ENCODE measurements around the gene ITGA11. TPM values are rescaled to one million over a fixed set of nuclear protein-coding genes. Genes with fewer than 3 reads are reported as not detected.

Gene ITGA11
- total and polyA plus RNA-seq, 2 of the 13 experiments (the other 11 are each of a cell fraction or from before 2014, with no cell fraction given): not detected

DNA sequence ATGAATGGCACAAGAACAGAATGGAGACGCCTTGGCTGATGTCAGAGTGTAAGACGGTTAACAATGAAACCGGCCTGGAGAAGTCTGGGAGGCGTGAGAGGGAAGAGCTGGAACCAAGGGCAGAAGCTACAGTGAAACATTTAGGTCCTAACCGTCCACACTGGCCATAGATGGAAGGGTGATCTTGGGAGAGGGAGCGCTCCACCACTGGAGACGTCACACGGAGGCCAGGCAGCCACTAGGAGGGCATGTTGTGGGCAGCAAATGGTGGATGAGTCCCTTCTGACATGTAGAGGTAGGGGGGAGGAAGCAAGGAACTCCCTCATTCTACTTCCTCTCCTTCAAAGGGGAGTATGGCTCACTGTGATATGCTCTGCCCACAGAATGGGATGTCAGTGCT lies 130.7 kb downstream of the ITGA11 start:
- no peaks in the 10 kb centered on the region for H3K9me3 ChIP-seq (ENCODE audit: low read length)
- 93% methylated on average over 8 of the region's 8 CpGs for WGBS (ENCODE audit: low lambda C conversion rate)
- H3K4me1 ChIP-seq (ENCODE audit: insufficient read depth, low read length): peaks cover 75% of the 10 kb centered on the region
- no peak for ATAC-seq
- ChIA-PET POLR2A (interaction anchor here (4.2 kb wide), 1 partner anchor 24 kb away, joined by 51 read pairs; the partner anchor contains the start of gene FEM1B), CTCF (ENCODE audit: low intra/inter-chr PET ratio, low total read pairs) (no interaction called here)
- H3K9ac ChIP-seq (ENCODE audit: insufficient read depth, low read depth, low read length): no peak overlapping the region
- DNase-seq (ENCODE audit: low spot score): no peak
- no TSS peak for BruUV-seq (replicated peaks)
- H4K20me1 ChIP-seq (ENCODE audit: insufficient read depth, low read length): no peaks in the 10 kb centered on the region
- in situ Hi-C loops (cut with HindIII; ENCODE audit: extremely low pct_ligation_motif_present, low pct_unique_long_range_greater_than_20kb) (loop anchor here (5.0 kb wide), 1 partner anchor 44 kb away; no protein-coding TSS in a partner anchor), intact Hi-C loops (cut with micrococcal nuclease; ENCODE audit: unreplicated experiment) (no loop called here)
- H3K4me2 ChIP-seq (ENCODE audit: low read depth, low read length): no peak overlapping the region
- peak overlapping the region; percentile 56 for H3K27ac ChIP-seq (ENCODE audit: extremely low read length, insufficient read depth, low read length)
- no peak for FAIRE-seq
- H2AFZ ChIP-seq (ENCODE audit: low read length): no peak overlapping the region
- no peak overlapping the region for H3K4me3 ChIP-seq (replicated peaks in 1 of 3; ENCODE audit: insufficient read depth in 1 of 3, low read depth in 2 of 3, low read length in 3 of 3)
- H3K27me3 ChIP-seq (ENCODE audit: control insufficient read depth in 1 of 2, insufficient read depth in 2 of 2, low read length in 2 of 2): no peaks in the 10 kb centered on the region
- H3K36me3 ChIP-seq (replicated peaks in 1 of 2; ENCODE audit: control insufficient read depth in 1 of 2, insufficient read depth in 2 of 2, low read length in 2 of 2): no peaks in the 10 kb centered on the region
- no peaks in the 10 kb centered on the region for H3K79me2 ChIP-seq (ENCODE audit: insufficient read depth, low read length)
- TF ChIP-seq ZFYVE20 (CRISPR knock-in tag; IDR thresholded peaks at IDR 0.05; ENCODE audit: borderline replicate concordance, low read depth) (no peak), DNMT1 (CRISPR knock-in tag; IDR thresholded peaks at IDR 0.05) (no peak), SETDB1 (CRISPR knock-in tag; IDR thresholded peaks at IDR 0.05; ENCODE audit: borderline replicate concordance) (no peak), STAG1 (CRISPR knock-in tag; IDR thresholded peaks at IDR 0.05) (no peak), ZNF264 (CRISPR knock-in tag; IDR thresholded peaks at IDR 0.05) (no peak), RFXAP (CRISPR knock-in tag; IDR thresholded peaks at IDR 0.05; ENCODE audit: borderline replicate concordance) (no peak), FLYWCH1 (CRISPR knock-in tag; IDR thresholded peaks at IDR 0.05) (no peak)
- TF ChIP-seq, protein P1, sequence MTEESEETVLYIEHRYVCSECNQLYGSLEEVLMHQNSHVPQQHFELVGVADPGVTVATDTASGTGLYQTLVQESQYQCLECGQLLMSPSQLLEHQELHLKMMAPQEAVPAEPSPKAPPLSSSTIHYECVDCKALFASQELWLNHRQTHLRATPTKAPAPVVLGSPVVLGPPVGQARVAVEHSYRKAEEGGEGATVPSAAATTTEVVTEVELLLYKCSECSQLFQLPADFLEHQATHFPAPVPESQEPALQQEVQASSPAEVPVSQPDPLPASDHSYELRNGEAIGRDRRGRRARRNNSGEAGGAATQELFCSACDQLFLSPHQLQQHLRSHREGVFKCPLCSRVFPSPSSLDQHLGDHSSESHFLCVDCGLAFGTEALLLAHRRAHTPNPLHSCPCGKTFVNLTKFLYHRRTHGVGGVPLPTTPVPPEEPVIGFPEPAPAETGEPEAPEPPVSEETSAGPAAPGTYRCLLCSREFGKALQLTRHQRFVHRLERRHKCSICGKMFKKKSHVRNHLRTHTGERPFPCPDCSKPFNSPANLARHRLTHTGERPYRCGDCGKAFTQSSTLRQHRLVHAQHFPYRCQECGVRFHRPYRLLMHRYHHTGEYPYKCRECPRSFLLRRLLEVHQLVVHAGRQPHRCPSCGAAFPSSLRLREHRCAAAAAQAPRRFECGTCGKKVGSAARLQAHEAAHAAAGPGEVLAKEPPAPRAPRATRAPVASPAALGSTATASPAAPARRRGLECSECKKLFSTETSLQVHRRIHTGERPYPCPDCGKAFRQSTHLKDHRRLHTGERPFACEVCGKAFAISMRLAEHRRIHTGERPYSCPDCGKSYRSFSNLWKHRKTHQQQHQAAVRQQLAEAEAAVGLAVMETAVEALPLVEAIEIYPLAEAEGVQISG (CRISPR knock-in tag; IDR thresholded peaks at IDR 0.05): no peak
- TF ChIP-seq, protein P2, sequence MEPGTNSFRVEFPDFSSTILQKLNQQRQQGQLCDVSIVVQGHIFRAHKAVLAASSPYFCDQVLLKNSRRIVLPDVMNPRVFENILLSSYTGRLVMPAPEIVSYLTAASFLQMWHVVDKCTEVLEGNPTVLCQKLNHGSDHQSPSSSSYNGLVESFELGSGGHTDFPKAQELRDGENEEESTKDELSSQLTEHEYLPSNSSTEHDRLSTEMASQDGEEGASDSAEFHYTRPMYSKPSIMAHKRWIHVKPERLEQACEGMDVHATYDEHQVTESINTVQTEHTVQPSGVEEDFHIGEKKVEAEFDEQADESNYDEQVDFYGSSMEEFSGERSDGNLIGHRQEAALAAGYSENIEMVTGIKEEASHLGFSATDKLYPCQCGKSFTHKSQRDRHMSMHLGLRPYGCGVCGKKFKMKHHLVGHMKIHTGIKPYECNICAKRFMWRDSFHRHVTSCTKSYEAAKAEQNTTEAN (CRISPR knock-in tag; conservative IDR thresholded peaks at IDR 0.05): no peak
- TF ChIP-seq, protein P3, sequence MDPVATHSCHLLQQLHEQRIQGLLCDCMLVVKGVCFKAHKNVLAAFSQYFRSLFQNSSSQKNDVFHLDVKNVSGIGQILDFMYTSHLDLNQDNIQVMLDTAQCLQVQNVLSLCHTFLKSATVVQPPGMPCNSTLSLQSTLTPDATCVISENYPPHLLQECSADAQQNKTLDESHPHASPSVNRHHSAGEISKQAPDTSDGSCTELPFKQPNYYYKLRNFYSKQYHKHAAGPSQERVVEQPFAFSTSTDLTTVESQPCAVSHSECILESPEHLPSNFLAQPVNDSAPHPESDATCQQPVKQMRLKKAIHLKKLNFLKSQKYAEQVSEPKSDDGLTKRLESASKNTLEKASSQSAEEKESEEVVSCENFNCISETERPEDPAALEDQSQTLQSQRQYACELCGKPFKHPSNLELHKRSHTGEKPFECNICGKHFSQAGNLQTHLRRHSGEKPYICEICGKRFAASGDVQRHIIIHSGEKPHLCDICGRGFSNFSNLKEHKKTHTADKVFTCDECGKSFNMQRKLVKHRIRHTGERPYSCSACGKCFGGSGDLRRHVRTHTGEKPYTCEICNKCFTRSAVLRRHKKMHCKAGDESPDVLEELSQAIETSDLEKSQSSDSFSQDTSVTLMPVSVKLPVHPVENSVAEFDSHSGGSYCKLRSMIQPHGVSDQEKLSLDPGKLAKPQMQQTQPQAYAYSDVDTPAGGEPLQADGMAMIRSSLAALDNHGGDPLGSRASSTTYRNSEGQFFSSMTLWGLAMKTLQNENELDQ (CRISPR knock-in tag; IDR thresholded peaks at IDR 0.05; ENCODE audit: borderline replicate concordance): no peak
- TF ChIP-seq, protein P4, sequence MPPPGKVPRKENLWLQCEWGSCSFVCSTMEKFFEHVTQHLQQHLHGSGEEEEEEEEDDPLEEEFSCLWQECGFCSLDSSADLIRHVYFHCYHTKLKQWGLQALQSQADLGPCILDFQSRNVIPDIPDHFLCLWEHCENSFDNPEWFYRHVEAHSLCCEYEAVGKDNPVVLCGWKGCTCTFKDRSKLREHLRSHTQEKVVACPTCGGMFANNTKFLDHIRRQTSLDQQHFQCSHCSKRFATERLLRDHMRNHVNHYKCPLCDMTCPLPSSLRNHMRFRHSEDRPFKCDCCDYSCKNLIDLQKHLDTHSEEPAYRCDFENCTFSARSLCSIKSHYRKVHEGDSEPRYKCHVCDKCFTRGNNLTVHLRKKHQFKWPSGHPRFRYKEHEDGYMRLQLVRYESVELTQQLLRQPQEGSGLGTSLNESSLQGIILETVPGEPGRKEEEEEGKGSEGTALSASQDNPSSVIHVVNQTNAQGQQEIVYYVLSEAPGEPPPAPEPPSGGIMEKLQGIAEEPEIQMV (CRISPR knock-in tag; IDR thresholded peaks at IDR 0.05; ENCODE audit: low read depth): no peak
- TF ChIP-seq, protein P5, sequence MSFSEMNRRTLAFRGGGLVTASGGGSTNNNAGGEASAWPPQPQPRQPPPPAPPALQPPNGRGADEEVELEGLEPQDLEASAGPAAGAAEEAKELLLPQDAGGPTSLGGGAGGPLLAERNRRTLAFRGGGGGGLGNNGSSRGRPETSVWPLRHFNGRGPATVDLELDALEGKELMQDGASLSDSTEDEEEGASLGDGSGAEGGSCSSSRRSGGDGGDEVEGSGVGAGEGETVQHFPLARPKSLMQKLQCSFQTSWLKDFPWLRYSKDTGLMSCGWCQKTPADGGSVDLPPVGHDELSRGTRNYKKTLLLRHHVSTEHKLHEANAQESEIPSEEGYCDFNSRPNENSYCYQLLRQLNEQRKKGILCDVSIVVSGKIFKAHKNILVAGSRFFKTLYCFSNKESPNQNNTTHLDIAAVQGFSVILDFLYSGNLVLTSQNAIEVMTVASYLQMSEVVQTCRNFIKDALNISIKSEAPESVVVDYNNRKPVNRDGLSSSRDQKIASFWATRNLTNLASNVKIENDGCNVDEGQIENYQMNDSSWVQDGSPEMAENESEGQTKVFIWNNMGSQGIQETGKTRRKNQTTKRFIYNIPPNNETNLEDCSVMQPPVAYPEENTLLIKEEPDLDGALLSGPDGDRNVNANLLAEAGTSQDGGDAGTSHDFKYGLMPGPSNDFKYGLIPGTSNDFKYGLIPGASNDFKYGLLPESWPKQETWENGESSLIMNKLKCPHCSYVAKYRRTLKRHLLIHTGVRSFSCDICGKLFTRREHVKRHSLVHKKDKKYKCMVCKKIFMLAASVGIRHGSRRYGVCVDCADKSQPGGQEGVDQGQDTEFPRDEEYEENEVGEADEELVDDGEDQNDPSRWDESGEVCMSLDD (CRISPR knock-in tag; IDR thresholded peaks at IDR 0.05; ENCODE audit: borderline replicate concordance): no peak
- TF ChIP-seq, protein P6, sequence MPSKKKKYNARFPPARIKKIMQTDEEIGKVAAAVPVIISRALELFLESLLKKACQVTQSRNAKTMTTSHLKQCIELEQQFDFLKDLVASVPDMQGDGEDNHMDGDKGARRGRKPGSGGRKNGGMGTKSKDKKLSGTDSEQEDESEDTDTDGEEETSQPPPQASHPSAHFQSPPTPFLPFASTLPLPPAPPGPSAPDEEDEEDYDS (CRISPR knock-in tag; IDR thresholded peaks at IDR 0.05): no peak
